LNCAP (cell line): Measurements from ENCODE around the gene EIF4E2.

ENCODE experiments used
- CTCF ChIP-seq: fragments of 450-650 bp; IDR thresholded peaks from 2 replicates; pipeline ENCODE4 v1.5.1; 2017; ENCODE audit warnings: mild to moderate bottlenecking

The EIF4E2 gene

GRCh38 chr2:232578626-232579025 is 28.1 kb downstream of the EIF4E2 start:
- TF ChIP-seq CTCF: no peak

- no peak for TF ChIP-seq CTCF
Measured at GRCh38 chr2:232580648-232580981, 30.1 kb downstream of the EIF4E2 start.

- TF ChIP-seq CTCF: no peak
Measured at GRCh38 chr2:232581725-232582124, 31.2 kb downstream of the EIF4E2 start.

DNA sequence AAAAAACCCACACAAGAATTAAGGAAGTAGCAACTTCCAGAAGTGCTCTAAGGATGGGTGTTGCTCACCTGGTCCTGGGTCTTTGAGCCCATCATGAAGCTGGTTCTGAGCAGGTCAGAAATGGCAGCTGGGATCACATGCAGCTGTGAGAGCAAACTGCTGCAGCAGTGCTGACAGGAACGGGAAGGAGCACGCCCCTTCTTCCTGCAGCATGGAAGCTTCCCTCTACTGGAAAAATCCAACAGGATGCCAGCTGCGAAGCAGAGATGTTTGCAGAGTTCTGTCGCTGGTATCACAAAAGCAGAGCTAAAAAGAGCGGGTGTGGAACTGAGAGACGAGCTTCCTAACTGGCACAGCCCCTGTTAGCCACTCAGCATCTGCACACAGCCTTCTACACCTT is 33.7 kb downstream of the EIF4E2 start:
- no peak for TF ChIP-seq CTCF

GRCh38 chr2:232586943-232587505 is 36.5 kb downstream of the EIF4E2 start:
- TF ChIP-seq CTCF: no peak

DNA sequence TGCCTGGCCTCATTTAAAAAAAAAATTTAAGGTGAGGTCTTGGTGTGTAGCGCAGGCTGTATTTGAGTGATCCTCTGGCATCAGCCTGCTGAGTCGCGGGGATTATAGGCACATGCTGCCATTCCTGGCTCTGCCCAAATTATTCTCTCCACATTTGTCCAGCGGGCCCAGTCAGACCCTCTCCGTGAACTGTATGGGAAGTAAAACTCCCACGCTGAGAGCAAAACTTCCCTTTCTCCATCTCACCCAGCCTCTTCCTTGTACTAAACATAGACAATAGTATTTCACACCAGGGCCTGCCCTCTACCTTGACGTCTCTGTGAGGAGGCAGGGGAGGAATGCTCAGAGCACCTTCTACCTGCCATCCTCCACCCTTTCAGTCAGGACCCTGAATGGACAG is 37.0 kb downstream of the EIF4E2 start:
- TF ChIP-seq CTCF: no peak

GRCh38 chr2:232588031-232588430 is 37.5 kb downstream of the EIF4E2 start:
- TF ChIP-seq CTCF: no peak
